B cell (primary cell): ENCODE measurements around the gene ERC1. TPM values are rescaled to one million over a fixed set of nuclear protein-coding genes. Genes with fewer than 3 reads are reported as not detected.

Source experiments
- ATAC-seq: fragments of 200-7000 bp; cut with Tn5 transposase; one replicate; pipeline ENCODE4 v1.10.0; 2021; ENCODE audit warnings: low read depth, mild to moderate bottlenecking, moderate number of reproducible peaks, moderate library complexity
- CTCF ChIA-PET: fragments of 350-600 bp; sonication (Branson Sonifier 250); formaldehyde crosslinking; loops from one replicate; lab custom pipeline; 2021; ENCODE audit warnings: antibody characterized with exemption, inconsistent platforms; lab: Charles Lee
- POLR2A ChIA-PET: fragments of 350-600 bp; sonication (Branson Sonifier 250); formaldehyde crosslinking; loops from one replicate; lab custom pipeline; 2021; ENCODE audit warnings: antibody characterized with exemption; lab: Charles Lee
- DNase-seq: peaks from one replicate; pipeline ENCODE4 v3.0.0; 2013
- H2AFZ ChIP-seq: 2 replicates; pipeline ENCODE4 v1.6.1; 2012; ENCODE audit warnings: mild to moderate bottlenecking, low read depth, low read length; ENCODE audit not compliant: insufficient read depth, poor library complexity, severe bottlenecking
- H3K27ac ChIP-seq, 2 donors: 1 replicate in 1 of 2; 2 replicates in 1 of 2; pipeline ENCODE4 v1.5.1; 2012 to 2013; ENCODE audit warnings: low read length in 2 of 2, mild to moderate bottlenecking in 2 of 2, moderate library complexity in 1 of 2
- H3K27me3 ChIP-seq, 4 experiments: fragments of 200-600 bp in 1 of 4; sonication (generic) in 1 of 4; replicated peaks in 1 of 4; 1 replicate in 2 of 4; 2 replicates in 2 of 4; pipeline versions ENCODE4 v1.6.1 to v1.7.0; 2013 to 2016; ENCODE audit warnings: low read length in 3 of 4, mild to moderate bottlenecking in 2 of 4, mixed read lengths in 1 of 4, moderate library complexity in 1 of 4; ENCODE audit not compliant: insufficient read depth in 4 of 4, control insufficient read depth in 3 of 4; ENCODE audit errors: control extremely low read depth in 1 of 4
- H3K36me3 ChIP-seq, 2 experiments: replicated peaks in 1 of 2; 1 replicate in 1 of 2; 2 replicates in 1 of 2; pipeline versions ENCODE4 v1.6.1 to v1.7.1; 2013; ENCODE audit warnings: low read length in 1 of 2; ENCODE audit not compliant: insufficient read depth in 2 of 2, control insufficient read depth in 1 of 2; ENCODE audit errors: control extremely low read depth in 1 of 2, extremely low read depth in 1 of 2
- H3K4me1 ChIP-seq, 2 donors: fragments of 200-600 bp in 1 of 2; sonication (generic) in 1 of 2; 1 replicate in 1 of 2; 2 replicates in 1 of 2; pipeline versions ENCODE4 v1.5.1 to v1.6.1; 2013 to 2017; ENCODE audit warnings: low read length in 2 of 2; ENCODE audit not compliant: control insufficient read depth in 2 of 2, insufficient read depth in 2 of 2
- H3K4me2 ChIP-seq: replicated peaks from 2 replicates; pipeline ENCODE3; 2012; ENCODE audit warnings: mild to moderate bottlenecking, low read depth, low read length; ENCODE audit not compliant: poor library complexity, severe bottlenecking
- H3K4me3 ChIP-seq, 5 experiments: fragments of 200-600 bp in 1 of 5; sonication (generic) in 1 of 5; 1 replicate in 3 of 5; 2 replicates in 2 of 5; pipeline versions ENCODE4 v1.5.1 to v1.7.0; 2011 to 2016; ENCODE audit warnings: low read length in 4 of 5, mild to moderate bottlenecking in 4 of 5, low read depth in 2 of 5, control low read depth in 1 of 5, moderate library complexity in 1 of 5; ENCODE audit not compliant: insufficient read depth in 1 of 5; ENCODE audit errors: control extremely low read depth in 1 of 5, extremely low read depth in 1 of 5
- H3K79me2 ChIP-seq: fragments of 200-600 bp; sonication (generic); one replicate; pipeline ENCODE4 v1.6.0; 2016; ENCODE audit warnings: low read length; ENCODE audit not compliant: control insufficient read depth, insufficient read depth
- H3K9ac ChIP-seq: fragments of 200-600 bp; sonication (generic); 2 replicates; pipeline ENCODE4 v1.6.1; 2017; ENCODE audit warnings: mild to moderate bottlenecking, low read length, moderate library complexity
- H3K9me3 ChIP-seq, 3 donors: one replicate each; pipeline versions ENCODE4 v1.6.1 to v1.7.1; 2013; ENCODE audit warnings: low read length in 2 of 3; ENCODE audit not compliant: control insufficient read depth in 2 of 3, insufficient read depth in 1 of 3; ENCODE audit errors: control extremely low read depth in 1 of 3
- H4K20me1 ChIP-seq: 2 replicates; pipeline ENCODE4 v1.6.0; 2012; ENCODE audit warnings: mild to moderate bottlenecking, low read length; ENCODE audit not compliant: insufficient read depth, control insufficient read depth, poor library complexity, severe bottlenecking
- H3K27ac Mint-ChIP-seq: one replicate; pipeline ENCODE4 v1.8.0; 2021; ENCODE audit warnings: mixed read lengths
- H3K27me3 Mint-ChIP-seq: one replicate; pipeline ENCODE4 v1.8.0; 2021; ENCODE audit warnings: mixed read lengths
- H3K4me1 Mint-ChIP-seq: one replicate; pipeline ENCODE4 v1.8.0; 2021; ENCODE audit warnings: mixed read lengths
- H3K4me3 Mint-ChIP-seq: one replicate; pipeline ENCODE4 v1.8.0; 2021; ENCODE audit warnings: mixed read lengths
- H3K9me3 Mint-ChIP-seq: one replicate; pipeline ENCODE4 v1.8.0; 2022; ENCODE audit warnings: mixed read lengths; ENCODE audit not compliant: insufficient read depth
- EZH2 ChIP-seq: IDR thresholded peaks from 2 replicates; pipeline ENCODE4 v1.6.1; 2012; ENCODE audit warnings: borderline replicate concordance, low read depth, mild to moderate bottlenecking, moderate library complexity, low read length; ENCODE audit not compliant: insufficient read depth, poor library complexity, severe bottlenecking
- WGBS: methylation state at CpG from one replicate; pipeline ENCODE4 v1.1.5; 2013; ENCODE audit warnings: missing lambda C conversion rate; ENCODE audit not compliant: insufficient coverage; 5-methylcytosine and 5-hydroxymethylcytosine counted together
- intact Hi-C: fragments of 100-400 bp; cut with micrococcal nuclease; formaldehyde crosslinking; loops from one replicate; pipeline ENCODE4 v1.10.0; 2022
- polyA plus RNA-seq: library from polyadenylated mRNA; depleted of rRNA; stranded (reverse); fragments of >200 nt; gene quantifications from 2 replicates; pipeline ENCODE4 v1.2.3, GENCODE V29; 2012
- total RNA-seq, 2 donors: library from RNA; stranded (reverse); fragments of 120-200 nt in 1 of 2; gene quantifications; 1 replicate in 1 of 2; 2 replicates in 1 of 2; pipeline versions ENCODE4 v1.2.3 to v1.2.4, GENCODE V29; 2013 to 2022
- TF ChIP-seq, protein P1 (sequence below): fragments of 200-600 bp; IDR thresholded peaks from one replicate; pipeline ENCODE4 v1.8.0; 2022; ENCODE audit warnings: antibody characterized with exemption, mild to moderate bottlenecking

ERC1 gene
- total and polyA plus RNA-seq, 2 donors (not counting 1 experiment from before 2014, with no cell fraction given): 4.0 to 77.6 TPM

DNA sequence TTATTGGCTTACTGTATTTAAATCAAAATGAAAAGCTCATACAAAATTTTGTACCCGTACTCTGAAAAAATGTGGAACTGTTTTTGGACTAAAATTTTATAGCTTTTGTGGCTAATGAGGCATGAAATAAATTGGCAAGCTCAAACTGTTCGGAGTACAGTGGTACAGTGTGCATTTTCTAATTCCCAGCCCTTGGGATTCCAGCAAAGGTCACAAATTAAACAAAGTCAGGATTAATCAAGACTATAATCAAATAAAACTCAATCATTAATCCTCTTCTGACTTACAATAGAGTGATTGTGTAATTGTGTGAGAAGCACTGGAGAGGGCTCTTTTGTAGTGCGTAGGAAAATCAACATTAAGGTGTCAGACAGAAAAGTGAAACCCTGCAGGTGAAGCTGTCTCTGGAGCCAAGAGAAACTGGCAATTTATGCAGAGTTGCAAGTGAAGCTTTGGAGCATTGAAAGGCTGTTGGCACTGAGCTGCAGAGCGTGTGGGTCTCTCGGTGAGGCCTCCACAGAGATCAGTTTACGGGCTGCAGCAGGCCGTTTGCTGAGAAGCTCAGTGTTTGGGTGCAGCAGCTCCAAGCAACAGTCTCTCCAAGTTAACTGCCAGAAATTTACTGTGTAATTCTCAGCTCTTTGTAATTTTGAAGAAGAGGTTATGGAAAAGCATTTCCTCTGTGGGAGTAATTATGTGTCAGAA lies 327.5 kb downstream of the ERC1 start:
- intact Hi-C loops: no loop called here
- H3K9me3 ChIP-seq: peaks cover 2 to 20% (median 6%) of the 10 kb centered on the region in 3 donors
- H4K20me1 ChIP-seq: no peaks in the 10 kb centered on the region
- DNase-seq (no peak), ATAC-seq (no peak)
- H2AFZ ChIP-seq: no peak overlapping the region
- Mint-ChIP-seq H3K27me3 (no peaks in the 10 kb centered on the region), H3K4me3 (no peak overlapping the region), H3K9me3 (no peaks in the 10 kb centered on the region), H3K27ac (no peak overlapping the region), H3K4me1 (no peaks in the 10 kb centered on the region)
- H3K27ac ChIP-seq: no peak overlapping the region
- 100% methylated on average over 4 of the region's 7 CpGs for WGBS
- H3K4me2 ChIP-seq: no peak overlapping the region
- no peak overlapping the region for H3K9ac ChIP-seq
- POLR2A ChIA-PET: no interaction called here
- CTCF ChIA-PET: no interaction called here
- H3K36me3 ChIP-seq: no peaks in the 10 kb centered on the region
- H3K27me3 ChIP-seq: no peaks in the 10 kb centered on the region
- H3K4me3 ChIP-seq: no peak overlapping the region
- TF ChIP-seq, protein P1, sequence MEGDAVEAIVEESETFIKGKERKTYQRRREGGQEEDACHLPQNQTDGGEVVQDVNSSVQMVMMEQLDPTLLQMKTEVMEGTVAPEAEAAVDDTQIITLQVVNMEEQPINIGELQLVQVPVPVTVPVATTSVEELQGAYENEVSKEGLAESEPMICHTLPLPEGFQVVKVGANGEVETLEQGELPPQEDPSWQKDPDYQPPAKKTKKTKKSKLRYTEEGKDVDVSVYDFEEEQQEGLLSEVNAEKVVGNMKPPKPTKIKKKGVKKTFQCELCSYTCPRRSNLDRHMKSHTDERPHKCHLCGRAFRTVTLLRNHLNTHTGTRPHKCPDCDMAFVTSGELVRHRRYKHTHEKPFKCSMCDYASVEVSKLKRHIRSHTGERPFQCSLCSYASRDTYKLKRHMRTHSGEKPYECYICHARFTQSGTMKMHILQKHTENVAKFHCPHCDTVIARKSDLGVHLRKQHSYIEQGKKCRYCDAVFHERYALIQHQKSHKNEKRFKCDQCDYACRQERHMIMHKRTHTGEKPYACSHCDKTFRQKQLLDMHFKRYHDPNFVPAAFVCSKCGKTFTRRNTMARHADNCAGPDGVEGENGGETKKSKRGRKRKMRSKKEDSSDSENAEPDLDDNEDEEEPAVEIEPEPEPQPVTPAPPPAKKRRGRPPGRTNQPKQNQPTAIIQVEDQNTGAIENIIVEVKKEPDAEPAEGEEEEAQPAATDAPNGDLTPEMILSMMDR: no peak
- TF ChIP-seq EZH2: no peak
- H3K79me2 ChIP-seq: no peaks in the 10 kb centered on the region
- H3K4me1 ChIP-seq: no peaks in the 10 kb centered on the region

DNA sequence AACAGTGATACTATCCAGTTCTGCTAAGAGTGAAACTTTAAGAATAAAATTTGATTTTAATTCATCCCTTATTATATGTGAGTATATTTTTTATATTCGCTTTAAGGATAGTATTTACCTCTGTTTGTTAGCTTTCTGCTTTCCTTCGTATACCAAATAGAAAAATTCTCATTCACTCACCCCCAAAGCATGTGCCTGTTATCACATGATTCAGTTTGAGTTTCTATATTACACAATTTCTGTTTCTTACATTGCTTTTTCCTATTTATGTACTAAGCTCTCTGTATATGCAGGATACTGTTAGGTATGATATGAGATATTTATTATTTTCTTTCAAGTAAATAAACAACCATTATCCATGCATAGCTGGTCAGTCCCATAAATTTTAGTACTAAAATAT lies 328.2 kb downstream of the ERC1 start:
- POLR2A ChIA-PET: no interaction called here
- H4K20me1 ChIP-seq: no peaks in the 10 kb centered on the region
- no peaks in the 10 kb centered on the region for H3K36me3 ChIP-seq
- no peak overlapping the region for H3K9ac ChIP-seq
- H2AFZ ChIP-seq: no peak overlapping the region
- intact Hi-C loops: no loop called here
- no peaks in the 10 kb centered on the region for H3K4me1 Mint-ChIP-seq
- H3K9me3 ChIP-seq: peaks cover 1 to 16% (median 6%) of the 10 kb centered on the region in 3 donors
- H3K4me3 ChIP-seq: no peak overlapping the region
- no peak for ATAC-seq
- no peak overlapping the region for H3K27ac ChIP-seq
- WGBS: no CpG with 5 or more reads among the region's 2 CpGs
- H3K9me3 Mint-ChIP-seq: no peaks in the 10 kb centered on the region
- no peaks in the 10 kb centered on the region for H3K27me3 Mint-ChIP-seq
- H3K4me1 ChIP-seq: no peaks in the 10 kb centered on the region
- CTCF ChIA-PET: no interaction called here
- H3K27me3 ChIP-seq: no peaks in the 10 kb centered on the region
- H3K79me2 ChIP-seq: no peaks in the 10 kb centered on the region
- H3K4me3 Mint-ChIP-seq: no peak overlapping the region
- TF ChIP-seq, protein P1: no peak
- no peak for TF ChIP-seq EZH2
- no peak for DNase-seq
- H3K4me2 ChIP-seq: no peak overlapping the region
- no peak overlapping the region for H3K27ac Mint-ChIP-seq
